Thyroid gland (tissue), 4 donors: ENCODE results near the gene KCNF1. TPM values are rescaled to one million over a fixed set of nuclear protein-coding genes. Genes with fewer than 3 reads are reported as not detected.

Experiments used
- DNase-seq, 2 donors: peaks; one replicate each; pipeline ENCODE4 v3.0.0-alpha.2; 2019
- H3K27ac ChIP-seq, 3 donors: fragments of 200-600 bp; sonication (generic); 1 replicate in 2 of 3; 2 replicates in 1 of 3; pipeline ENCODE4 v1.5.1; 2016 to 2019; ENCODE audit warnings: mild to moderate bottlenecking in 1 of 3, moderate library complexity in 1 of 3
- H3K27me3 ChIP-seq: fragments of 200-600 bp; sonication (generic); one replicate; pipeline ENCODE4 v1.5.1; 2019
- H3K36me3 ChIP-seq, 2 donors: fragments of 200-600 bp; sonication (generic); one replicate each; pipeline ENCODE4 v1.5.1; 2016 to 2019
- H3K4me1 ChIP-seq, 2 donors: fragments of 200-600 bp; sonication (generic); one replicate each; pipeline ENCODE4 v1.5.1; 2017 to 2019
- H3K4me3 ChIP-seq, 3 donors: fragments of 200-600 bp; sonication (generic); replicated peaks in 1 of 3; 1 replicate in 2 of 3; 2 replicates in 1 of 3; pipeline ENCODE4 v1.5.1; 2016; ENCODE audit warnings: mild to moderate bottlenecking in 1 of 3
- H3K9me3 ChIP-seq: fragments of 200-600 bp; sonication (generic); one replicate; pipeline ENCODE4 v1.5.1; 2017
- POLR2A ChIP-seq, 2 donors: fragments of 450-650 bp; IDR thresholded peaks; one replicate each; pipeline ENCODE4 v1.6.1; 2017; ENCODE audit warnings: antibody characterized with exemption in 2 of 2, mild to moderate bottlenecking in 2 of 2, moderate library complexity in 1 of 2
- WGBS, 2 donors: methylation state at CpG; one replicate each; pipeline ENCODE4 v1.1.5; 2017; 5-methylcytosine and 5-hydroxymethylcytosine counted together
- intact Hi-C: fragments of 100-400 bp; cut with DNase I; formaldehyde crosslinking; loops from one replicate; pipeline ENCODE4 v1.15.1; 2023
- total RNA-seq, 4 donors: library from RNA; depleted of rRNA; stranded (reverse); fragments of >200 nt; gene quantifications; one replicate each; pipeline ENCODE4 v1.2.3, GENCODE V29; 2016
- TF ChIP-seq, protein P1 (sequence below), 6 experiments: fragments of 200-600 bp in 3 of 6; fragments of 450-650 bp in 3 of 6; sonication (generic) in 3 of 6; IDR thresholded peaks; one replicate each; pipeline ENCODE4 v1.5.1; 2016 to 2019; ENCODE audit warnings: antibody characterized with exemption in 6 of 6, mild to moderate bottlenecking in 2 of 6, inconsistent platforms in 1 of 6, moderate library complexity in 1 of 6

The KCNF1 gene
- total RNA-seq, 4 donors from 2014 or later: not detected

DNA sequence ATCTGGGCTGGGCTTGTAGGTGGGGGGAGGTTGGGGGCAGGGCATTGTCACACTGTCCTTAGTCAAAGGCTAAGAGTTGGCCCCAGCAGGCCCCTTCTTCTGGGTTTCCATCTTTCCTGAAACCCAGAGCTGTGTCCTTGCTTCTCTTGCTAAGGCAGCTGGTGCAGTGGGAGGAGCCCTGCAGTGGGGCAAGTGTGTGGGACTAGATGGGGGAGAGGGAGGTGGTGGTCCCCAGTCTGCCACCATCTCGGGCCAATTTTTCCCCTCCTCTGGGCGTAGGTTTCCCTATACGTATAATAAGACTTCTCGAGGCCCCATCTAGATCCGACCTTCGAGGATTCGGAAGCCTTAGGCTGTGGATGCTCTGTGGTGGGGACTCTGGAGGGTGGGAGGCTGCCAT is 3.5 kb downstream of the KCNF1 start:
- Histone ChIP-seq H3K27ac (no peak overlapping the region), H3K9me3 (no peaks in the 10 kb centered on the region), H3K27me3 (no peaks in the 10 kb centered on the region), H3K36me3 (no peaks in the 10 kb centered on the region), H3K4me1 (peaks cover 3 to 6% of the 10 kb centered on the region in 2 donors), H3K4me3 (no peak overlapping the region)
- 95 to 97% methylated on average over 7 of the region's 7 CpGs for WGBS, 2 donors
- no peak for DNase-seq
- intact Hi-C loops: no loop called here
- TF ChIP-seq POLR2A (IDR thresholded peaks at IDR 0.05): no peak
- TF ChIP-seq, protein P1, sequence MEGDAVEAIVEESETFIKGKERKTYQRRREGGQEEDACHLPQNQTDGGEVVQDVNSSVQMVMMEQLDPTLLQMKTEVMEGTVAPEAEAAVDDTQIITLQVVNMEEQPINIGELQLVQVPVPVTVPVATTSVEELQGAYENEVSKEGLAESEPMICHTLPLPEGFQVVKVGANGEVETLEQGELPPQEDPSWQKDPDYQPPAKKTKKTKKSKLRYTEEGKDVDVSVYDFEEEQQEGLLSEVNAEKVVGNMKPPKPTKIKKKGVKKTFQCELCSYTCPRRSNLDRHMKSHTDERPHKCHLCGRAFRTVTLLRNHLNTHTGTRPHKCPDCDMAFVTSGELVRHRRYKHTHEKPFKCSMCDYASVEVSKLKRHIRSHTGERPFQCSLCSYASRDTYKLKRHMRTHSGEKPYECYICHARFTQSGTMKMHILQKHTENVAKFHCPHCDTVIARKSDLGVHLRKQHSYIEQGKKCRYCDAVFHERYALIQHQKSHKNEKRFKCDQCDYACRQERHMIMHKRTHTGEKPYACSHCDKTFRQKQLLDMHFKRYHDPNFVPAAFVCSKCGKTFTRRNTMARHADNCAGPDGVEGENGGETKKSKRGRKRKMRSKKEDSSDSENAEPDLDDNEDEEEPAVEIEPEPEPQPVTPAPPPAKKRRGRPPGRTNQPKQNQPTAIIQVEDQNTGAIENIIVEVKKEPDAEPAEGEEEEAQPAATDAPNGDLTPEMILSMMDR (IDR thresholded peaks at IDR 0.05): no peak

DNA sequence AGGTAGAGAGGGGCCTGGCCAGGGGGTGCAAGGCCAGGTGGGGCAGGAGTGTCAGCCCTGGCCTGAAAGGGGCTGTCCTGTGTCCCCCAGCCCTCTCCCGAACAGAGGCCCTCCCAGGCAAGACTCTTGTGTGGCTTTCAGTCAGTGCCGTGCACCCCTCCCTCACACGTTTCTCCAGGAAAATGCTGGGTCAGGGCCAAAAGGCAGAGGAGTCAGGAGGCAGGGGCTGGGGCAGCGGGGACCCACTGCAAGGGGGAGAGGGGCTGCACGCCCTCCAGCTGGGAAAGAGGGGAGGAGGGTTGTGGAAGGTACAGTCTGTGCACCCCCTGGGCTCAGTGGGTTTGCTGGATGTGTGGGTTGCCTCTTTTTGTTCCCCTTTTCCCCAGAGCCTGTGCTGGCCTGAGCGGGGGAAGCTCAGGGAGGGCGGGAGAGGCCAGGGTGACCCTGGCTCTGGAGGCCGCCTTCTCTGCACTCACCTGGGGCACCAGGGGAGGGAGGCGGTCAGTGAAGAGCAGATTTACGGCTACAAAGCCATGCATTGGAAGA is 4.1 kb downstream of the KCNF1 start:
- Histone ChIP-seq H3K4me3 (no peak overlapping the region), H3K27ac (no peak overlapping the region), H3K9me3 (no peaks in the 10 kb centered on the region), H3K27me3 (no peaks in the 10 kb centered on the region), H3K36me3 (no peaks in the 10 kb centered on the region), H3K4me1 (peaks cover 3 to 6% of the 10 kb centered on the region in 2 donors)
- 80 to 85% methylated on average over 7 to 10 of the region's 10 CpGs for WGBS, 2 donors
- DNase-seq: no peak
- intact Hi-C loops: no loop called here
- TF ChIP-seq, protein P1 (IDR thresholded peaks at IDR 0.05): no peak
- no peak for TF ChIP-seq POLR2A (IDR thresholded peaks at IDR 0.05)

DNA sequence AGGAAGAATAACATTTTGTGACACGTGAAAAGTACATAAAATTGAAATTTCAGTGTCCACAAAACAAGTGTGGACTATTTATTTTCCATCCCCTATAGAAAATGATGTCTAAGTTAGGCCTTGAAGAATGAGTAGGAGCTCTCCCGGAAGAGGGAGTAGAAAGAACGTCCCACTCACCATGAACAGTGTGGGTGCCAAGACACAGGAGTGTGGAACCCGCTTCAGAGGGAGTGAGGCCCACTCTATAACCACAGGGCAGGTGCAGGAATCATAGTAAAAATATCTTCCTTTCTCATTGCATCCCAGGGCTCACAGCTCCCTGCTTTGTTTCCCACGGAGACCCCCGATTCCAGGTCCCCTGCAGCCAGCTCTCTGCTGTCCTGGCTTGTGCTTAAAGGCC is 5.2 kb downstream of the KCNF1 start:
- no peak for DNase-seq
- Histone ChIP-seq H3K4me1 (no peaks in the 10 kb centered on the region), H3K4me3 (no peak overlapping the region), H3K36me3 (no peaks in the 10 kb centered on the region), H3K27ac (no peak overlapping the region), H3K9me3 (no peaks in the 10 kb centered on the region), H3K27me3 (no peaks in the 10 kb centered on the region)
- intact Hi-C loops: no loop called here
- TF ChIP-seq, protein P1 (IDR thresholded peaks at IDR 0.05): no peak
- TF ChIP-seq POLR2A (IDR thresholded peaks at IDR 0.05): no peak
- 88 to 89% methylated on average over 6 of the region's 6 CpGs for WGBS, 2 donors

DNA sequence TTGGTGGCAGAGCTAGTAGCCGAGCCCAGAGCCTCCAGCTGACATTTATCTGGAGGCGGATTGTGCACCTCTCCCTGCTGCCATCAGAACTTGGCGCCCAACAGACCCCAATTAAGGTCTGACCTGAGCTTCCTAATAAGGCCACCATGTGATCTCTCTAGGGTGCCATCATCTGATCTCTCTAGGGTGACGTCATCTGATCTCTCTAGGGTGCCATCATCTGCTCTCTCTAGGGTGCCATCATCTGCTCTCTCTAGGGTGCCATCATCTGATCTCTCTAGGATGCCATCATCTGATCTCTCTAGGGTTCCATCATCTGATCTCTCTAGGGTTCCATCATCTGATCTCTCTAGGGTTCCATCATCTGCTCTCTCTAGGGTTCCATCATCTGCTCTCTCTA is 6.2 kb downstream of the KCNF1 start:
- no peaks in the 10 kb centered on the region for H3K27me3 ChIP-seq
- no peaks in the 10 kb centered on the region for H3K4me1 ChIP-seq
- WGBS, 2 donors: 88 to 93% methylated on average over 4 of the region's 4 CpGs
- intact Hi-C loops: no loop called here
- H3K4me3 ChIP-seq: no peak overlapping the region
- no peaks in the 10 kb centered on the region for H3K36me3 ChIP-seq
- DNase-seq: no peak
- TF ChIP-seq POLR2A (IDR thresholded peaks at IDR 0.05): no peak
- TF ChIP-seq, protein P1 (IDR thresholded peaks at IDR 0.05): no peak
- H3K27ac ChIP-seq: no peak overlapping the region
- no peaks in the 10 kb centered on the region for H3K9me3 ChIP-seq

DNA sequence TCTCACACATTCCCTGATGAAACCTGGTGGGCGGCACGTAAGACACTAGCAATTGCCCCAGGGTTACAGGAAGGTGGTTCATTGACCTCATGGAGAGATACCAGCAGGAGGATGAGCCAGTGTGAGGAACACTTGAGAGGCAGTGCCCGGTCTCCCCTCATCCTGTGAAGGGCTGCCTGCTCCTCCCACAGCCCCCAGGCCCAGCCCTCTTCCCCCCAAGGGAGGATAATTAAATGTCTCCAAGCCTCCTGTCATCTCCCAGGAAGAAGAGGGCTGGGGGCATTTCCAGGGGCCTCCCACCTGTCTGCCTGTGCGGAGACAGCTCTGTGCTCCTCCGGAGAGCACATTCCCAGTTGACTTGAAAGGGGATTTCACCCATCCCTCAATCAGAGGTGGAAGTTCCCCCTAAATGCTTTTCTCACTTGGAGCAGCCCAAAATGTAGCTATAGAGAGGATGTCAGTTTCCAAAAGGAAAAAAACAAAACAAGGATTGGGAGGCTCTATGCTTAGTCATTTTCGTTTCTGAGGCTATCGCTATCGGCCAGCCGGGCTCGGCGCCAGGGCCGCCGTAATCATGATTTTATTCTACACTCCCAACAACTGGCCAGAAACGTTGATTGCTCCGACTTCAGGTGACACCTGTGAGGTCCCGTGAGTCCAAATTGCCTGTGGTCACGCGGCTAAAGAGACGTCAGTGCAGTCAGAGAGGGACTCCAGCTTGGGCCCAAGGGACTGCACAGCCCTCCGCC is 7.1 kb downstream of the KCNF1 start:
- WGBS, 2 donors: 74 to 75% methylated on average over 19 of the region's 20 CpGs
- intact Hi-C loops: no loop called here
- H3K4me3 ChIP-seq: no peak overlapping the region
- no peaks in the 10 kb centered on the region for H3K27me3 ChIP-seq
- H3K36me3 ChIP-seq: no peaks in the 10 kb centered on the region
- no peaks in the 10 kb centered on the region for H3K9me3 ChIP-seq
- no peak overlapping the region for H3K27ac ChIP-seq
- no peak for DNase-seq
- no peak for TF ChIP-seq POLR2A (IDR thresholded peaks at IDR 0.05)
- TF ChIP-seq, protein P1 (IDR thresholded peaks at IDR 0.05): no peak
- H3K4me1 ChIP-seq: no peaks in the 10 kb centered on the region
